KMS-11 (cell line): Measurements from ENCODE around the gene ABCB8.
A peak's percentile ranks its signal among the peaks of the same experiment; 100 is the strongest.

Experiments
- H2AFZ ChIP-seq: fragments of 200-600 bp; sonication (generic); 2 replicates; pipeline ENCODE4 v1.6.1; 2016; ENCODE audit warnings: antibody characterized with exemption, mixed run types, low read depth
- H3K27ac ChIP-seq: fragments of 200-600 bp; sonication (generic); 2 replicates; pipeline ENCODE4 v1.6.1; 2016; ENCODE audit warnings: mild to moderate bottlenecking, mixed run types
- H3K27me3 ChIP-seq: fragments of 200-600 bp; sonication (generic); 2 replicates; pipeline ENCODE4 v1.6.1; 2017; ENCODE audit warnings: mild to moderate bottlenecking, low read depth, mixed run types, moderate library complexity; ENCODE audit not compliant: insufficient read depth
- H3K36me3 ChIP-seq: fragments of 200-600 bp; sonication (generic); 2 replicates; pipeline ENCODE4 v1.6.1; 2017; ENCODE audit warnings: mild to moderate bottlenecking, mixed run types; ENCODE audit not compliant: insufficient read depth
- H3K4me1 ChIP-seq: fragments of 200-600 bp; sonication (generic); 2 replicates; pipeline ENCODE4 v1.6.1; 2016; ENCODE audit warnings: mild to moderate bottlenecking, low read depth, mixed run types; ENCODE audit not compliant: poor library complexity, severe bottlenecking
- H3K4me2 ChIP-seq: fragments of 200-600 bp; sonication (generic); 2 replicates; pipeline ENCODE4 v1.7.0; 2016; ENCODE audit warnings: mild to moderate bottlenecking, mixed run types
- H3K4me3 ChIP-seq: fragments of 200-600 bp; sonication (generic); IDR thresholded peaks from 2 replicates; pipeline ENCODE4 v1.6.1; 2017; ENCODE audit warnings: low read depth, low read length, mixed read lengths; ENCODE audit not compliant: insufficient read depth
- H3K79me2 ChIP-seq: fragments of 200-600 bp; sonication (generic); 2 replicates; pipeline ENCODE4 v1.6.1; 2016; ENCODE audit warnings: low read depth, mixed run types; ENCODE audit not compliant: insufficient read depth
- H3K9ac ChIP-seq: fragments of 200-600 bp; sonication (generic); 2 replicates; pipeline ENCODE4 v1.6.1; 2016; ENCODE audit warnings: mild to moderate bottlenecking, mixed run types
- H4K20me1 ChIP-seq: fragments of 200-600 bp; sonication (generic); 2 replicates; pipeline ENCODE4 v1.6.1; 2016; ENCODE audit warnings: mild to moderate bottlenecking, mixed run types; ENCODE audit not compliant: insufficient read depth
- CTCF ChIP-seq: fragments of 200-600 bp; sonication (generic); conservative IDR thresholded peaks from 2 replicates; pipeline ENCODE4 v1.6.1; 2017; ENCODE audit warnings: low read depth, mild to moderate bottlenecking, antibody characterized with exemption, low read length, moderate library complexity, mixed read lengths

ABCB8 gene

GRCh38 chr7:151017953-151018420 lies 10.3 kb upstream of the ABCB8 start:
- Histone ChIP-seq H3K27me3 (peaks cover 30% of the 10 kb centered on the region), H4K20me1 (no peaks in the 10 kb centered on the region), H3K4me2 (peak overlapping the region; percentile 66), H3K79me2 (no peaks in the 10 kb centered on the region), H3K9ac (peak overlapping the region; percentile 33; the same call in 1 of the 2 replicates), H3K27ac (no peak overlapping the region), H3K4me3 (no peak overlapping the region), H2AFZ (peak overlapping the region; percentile 76), H3K36me3 (no peaks in the 10 kb centered on the region), H3K4me1 (peaks cover 18% of the 10 kb centered on the region)
- TF ChIP-seq CTCF = peak; percentile 95

GRCh38 chr7:151018421-151019129 lies 9.7 kb upstream of the ABCB8 start:
- Histone ChIP-seq H3K27me3 (peaks cover 30% of the 10 kb centered on the region), H3K9ac (peak overlapping the region; percentile 33; the same call in 1 of the 2 replicates), H3K4me3 (no peak overlapping the region), H2AFZ (peak overlapping the region; percentile 76), H4K20me1 (no peaks in the 10 kb centered on the region), H3K36me3 (no peaks in the 10 kb centered on the region), H3K79me2 (no peaks in the 10 kb centered on the region), H3K4me2 (peak overlapping the region; percentile 66), H3K4me1 (peaks cover 12% of the 10 kb centered on the region), H3K27ac (no peak overlapping the region)
- peak; percentile 30; the same call in 1 of the 2 replicates for TF ChIP-seq CTCF

GRCh38 chr7:151019130-151019447 lies 9.2 kb upstream of the ABCB8 start:
- Histone ChIP-seq H3K79me2 (no peaks in the 10 kb centered on the region), H4K20me1 (no peaks in the 10 kb centered on the region), H3K36me3 (no peaks in the 10 kb centered on the region), H3K4me3 (no peak overlapping the region), H2AFZ (no peak overlapping the region), H3K27me3 (peaks cover 30% of the 10 kb centered on the region), H3K9ac (no peak overlapping the region), H3K4me1 (peaks cover 10% of the 10 kb centered on the region), H3K27ac (no peak overlapping the region), H3K4me2 (no peak overlapping the region)
- TF ChIP-seq CTCF = no peak

GRCh38 chr7:151020231-151020630 lies 8.0 kb upstream of the ABCB8 start:
- no peak overlapping the region for H3K27ac ChIP-seq
- no peaks in the 10 kb centered on the region for H3K79me2 ChIP-seq
- H4K20me1 ChIP-seq = no peaks in the 10 kb centered on the region
- no peak overlapping the region for H3K9ac ChIP-seq
- peaks cover 4% of the 10 kb centered on the region for H3K4me1 ChIP-seq
- no peak for TF ChIP-seq CTCF
- no peak overlapping the region for H3K4me3 ChIP-seq
- no peak overlapping the region for H3K4me2 ChIP-seq
- H3K36me3 ChIP-seq = no peaks in the 10 kb centered on the region
- peaks cover 38% of the 10 kb centered on the region for H3K27me3 ChIP-seq
- H2AFZ ChIP-seq = no peak overlapping the region
